HUES64 (cell line): ENCODE measurements around the gene SLC5A6.

Experiments
- H3K27ac ChIP-seq: 2 replicates; pipeline ENCODE4 v1.7.0; 2013; ENCODE audit warnings: low read depth, low read length, inconsistent platforms
- H3K27me3 ChIP-seq: 2 replicates; pipeline ENCODE4 v1.6.1; 2013; ENCODE audit warnings: mild to moderate bottlenecking, low read length; ENCODE audit not compliant: insufficient read depth
- H3K36me3 ChIP-seq: 2 replicates; pipeline ENCODE4 v1.6.1; 2013; ENCODE audit warnings: mild to moderate bottlenecking, low read length; ENCODE audit not compliant: insufficient read depth
- H3K4me1 ChIP-seq: 2 replicates; pipeline ENCODE4 v1.6.1; 2013; ENCODE audit warnings: mild to moderate bottlenecking, low read length, moderate library complexity; ENCODE audit not compliant: insufficient read depth
- H3K4me3 ChIP-seq: 2 replicates; pipeline ENCODE4 v1.5.1; 2013; ENCODE audit warnings: mild to moderate bottlenecking, low read length, moderate library complexity
- H3K9ac ChIP-seq: 2 replicates; pipeline ENCODE4 v1.6.1; 2013; ENCODE audit warnings: mild to moderate bottlenecking, low read depth, low read length
- H3K9me3 ChIP-seq: 2 replicates; pipeline ENCODE4 v1.6.1; 2013; ENCODE audit warnings: low read depth, low read length; ENCODE audit not compliant: insufficient read depth
- WGBS: fragments of 150-250, 120-280 bp; methylation state at CpG from one replicate; pipeline ENCODE4 v1.1.7; 2013; ENCODE audit warnings: missing lambda C conversion rate; 5-methylcytosine and 5-hydroxymethylcytosine counted together

The SLC5A6 gene

DNA sequence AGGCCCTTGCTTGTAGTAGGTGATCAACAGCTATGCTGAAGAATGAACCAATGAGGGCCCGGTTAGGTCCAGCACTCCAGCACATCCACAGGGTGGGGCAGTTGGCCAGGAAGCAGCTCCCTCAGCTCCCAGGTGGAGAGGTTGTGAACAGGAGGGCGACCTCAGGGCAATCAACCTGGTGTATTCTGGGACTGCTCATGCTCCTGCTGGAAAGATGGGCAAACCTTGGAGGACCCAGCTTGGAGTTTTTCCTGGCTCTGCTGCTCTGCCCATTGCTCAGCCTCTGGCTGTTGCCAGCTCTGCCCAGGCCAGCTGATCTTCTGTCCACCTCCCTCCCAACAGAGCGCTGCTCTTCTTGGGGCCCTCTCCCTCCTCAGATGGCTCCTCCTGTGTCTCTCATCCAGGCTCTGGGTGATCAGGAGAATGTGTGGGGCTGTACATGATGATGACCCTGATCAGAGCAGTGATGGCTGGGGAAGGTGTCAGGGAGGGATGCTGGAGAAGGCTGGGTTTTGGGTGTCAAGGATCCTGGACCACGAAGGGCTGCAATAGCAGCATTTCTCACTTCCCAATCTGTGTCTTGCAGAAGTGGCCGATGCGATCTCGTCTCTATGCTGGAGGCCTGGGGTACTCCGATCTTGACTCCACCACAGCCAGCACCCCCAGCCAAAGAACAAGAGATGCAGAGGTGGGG lies 59.8 kb downstream of the SLC5A6 start:
- Histone ChIP-seq H3K27ac (no peak overlapping the region), H3K36me3 (no peaks in the 10 kb centered on the region), H3K9ac (no peak overlapping the region), H3K4me1 (no peaks in the 10 kb centered on the region), H3K9me3 (no peaks in the 10 kb centered on the region), H3K27me3 (no peaks in the 10 kb centered on the region), H3K4me3 (no peak overlapping the region)
- WGBS = 86% methylated on average over 8 of the region's 8 CpGs

DNA sequence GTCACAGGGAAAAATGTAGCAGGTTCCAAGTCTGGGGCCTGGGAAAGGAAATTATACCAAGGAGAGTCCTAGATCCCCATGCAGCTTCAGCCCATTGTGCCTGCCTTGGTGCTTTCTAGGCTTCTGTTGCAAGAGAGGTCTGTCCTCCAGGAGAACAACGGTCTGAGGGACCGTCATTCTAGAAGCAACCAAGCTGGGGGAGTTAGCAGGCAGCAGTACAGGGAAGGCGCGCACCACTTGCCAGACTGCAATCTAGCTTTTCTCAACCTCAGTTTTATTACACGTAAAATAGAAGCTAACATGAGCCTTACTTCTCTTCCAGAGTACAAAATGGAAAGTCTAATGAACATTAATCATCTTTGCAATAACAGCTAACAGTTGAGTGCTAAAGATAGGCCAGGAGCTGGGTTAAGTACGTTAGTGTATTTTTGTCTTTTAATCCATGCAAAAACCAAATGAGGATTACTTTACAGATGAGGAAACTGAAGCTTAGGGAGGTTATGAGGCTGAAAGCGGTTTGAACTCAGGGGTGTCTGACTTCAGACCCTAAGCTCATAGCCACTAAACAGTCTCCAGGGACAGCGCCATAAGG lies 61.3 kb downstream of the SLC5A6 start:
- WGBS = 90% methylated on average over 7 of the region's 8 CpGs
- Histone ChIP-seq H3K27me3 (no peaks in the 10 kb centered on the region), H3K4me3 (no peak overlapping the region), H3K36me3 (no peaks in the 10 kb centered on the region), H3K4me1 (no peaks in the 10 kb centered on the region), H3K9me3 (no peaks in the 10 kb centered on the region), H3K9ac (no peak overlapping the region), H3K27ac (no peak overlapping the region)
